Measurements from ENCODE around the gene DAB2IP.

- TF ChIP-seq EZH2 (IDR thresholded peaks at IDR 0.05; ENCODE audit: low read length, unreplicated experiment) (no peak), CTCF (conservative IDR thresholded peaks at IDR 0.05; ENCODE audit: low read depth, low read length) (no peak), EZH2phosphoT487 (IDR thresholded peaks at IDR 0.05; ENCODE audit: borderline replicate concordance, low read length) (no peak)
Measured at GRCh38 chr9:121798941-121799340, 147.5 kb downstream of the DAB2IP start.

All from PC-3 (cell line).